Endothelial cell of umbilical vein (primary cell): Measurements from ENCODE around the gene FAM184B. TPM values are rescaled to one million over a fixed set of nuclear protein-coding genes. Genes with fewer than 3 reads are reported as not detected.

Source experiments
- BruUV-seq: library from RNA; stranded (reverse); fragments of 400-500 nt; replicated peaks from 2 replicates; lab custom pipeline; 2021; lab: Mats Ljungman, UMichigan
- CTCF ChIA-PET: fragments of 300-600, 350-600 bp; sonication (Branson Sonifier 250); formaldehyde crosslinking; loops from one replicate; lab custom pipeline; 2021; ENCODE audit warnings: antibody characterized with exemption, inconsistent platforms; lab: Charles Lee
- POLR2A ChIA-PET: fragments of 300-600, 350-600 bp; sonication (Branson Sonifier 250); formaldehyde crosslinking; loops from one replicate; lab custom pipeline; 2021; ENCODE audit warnings: antibody characterized with exemption, inconsistent platforms; lab: Charles Lee
- DNase-seq: peaks from one replicate; pipeline ENCODE4 v3.0.0-alpha.2; 2011; ENCODE audit warnings: low read depth, low spot score
- FAIRE-seq: peaks from 2 replicates; lab custom pipeline; 2011; peaks lifted over from hg19 to GRCh38; lab: Jason Lieb, UNC
- H2AFZ ChIP-seq: 2 replicates; pipeline ENCODE4 v1.6.0; 2012; ENCODE audit warnings: low read depth, low read length, control low read depth, inconsistent platforms
- H3K27ac ChIP-seq: 2 replicates; pipeline ENCODE4 v1.5.1; 2011; ENCODE audit warnings: low read depth, mild to moderate bottlenecking, control low read depth, low read length, moderate library complexity; ENCODE audit not compliant: insufficient read depth
- H3K27me3 ChIP-seq, 2 experiments: 2 replicates each; pipeline versions ENCODE4 v1.6.0 to v1.6.1; 2011; ENCODE audit warnings: low read length in 2 of 2, mixed read lengths in 1 of 2; ENCODE audit not compliant: control insufficient read depth in 2 of 2, insufficient read depth in 2 of 2
- H3K36me3 ChIP-seq, 2 experiments: 2 replicates in 1 of 2; 3 replicates in 1 of 2; pipeline ENCODE4 v1.5.1; 2011; ENCODE audit warnings: low read length in 2 of 2, mild to moderate bottlenecking in 1 of 2, moderate library complexity in 1 of 2; ENCODE audit not compliant: control insufficient read depth in 2 of 2, insufficient read depth in 2 of 2; ENCODE audit errors: extremely low read depth in 1 of 2
- H3K4me1 ChIP-seq: 3 replicates; pipeline ENCODE4 v1.5.1; 2011; ENCODE audit warnings: mild to moderate bottlenecking, low read length; ENCODE audit not compliant: control insufficient read depth, insufficient read depth; ENCODE audit errors: extremely low read depth
- H3K4me2 ChIP-seq: 2 replicates; pipeline ENCODE4 v1.6.1; 2011; ENCODE audit warnings: low read length, control low read depth, mixed read lengths; ENCODE audit not compliant: insufficient read depth
- H3K4me3 ChIP-seq, 3 experiments: fragments of 200-600 bp in 1 of 3; sonication (generic), shearing (Covaris generic) in 1 of 3; replicated peaks in 1 of 3; 2 replicates each; pipeline ENCODE4 v1.5.1; 2011 to 2016; ENCODE audit warnings: control low read depth in 3 of 3, low read length in 3 of 3, mild to moderate bottlenecking in 2 of 3, inconsistent platforms in 1 of 3, low read depth in 1 of 3, moderate library complexity in 1 of 3; ENCODE audit not compliant: insufficient read depth in 1 of 3
- H3K79me2 ChIP-seq: 2 replicates; pipeline ENCODE4 v1.6.0; 2012; ENCODE audit warnings: low read length, inconsistent platforms; ENCODE audit not compliant: control insufficient read depth, insufficient read depth
- H3K9ac ChIP-seq: replicated peaks from 2 replicates; pipeline ENCODE3; 2011; ENCODE audit warnings: low read length, control low read depth; ENCODE audit not compliant: insufficient read depth; ENCODE audit errors: extremely low read depth
- H3K9me1 ChIP-seq: replicated peaks from 3 replicates; pipeline ENCODE4 v1.6.0; 2011; ENCODE audit warnings: mild to moderate bottlenecking, low read length; ENCODE audit not compliant: control insufficient read depth, insufficient read depth; ENCODE audit errors: extremely low read depth
- H3K9me3 ChIP-seq: replicated peaks from 2 replicates; pipeline ENCODE4 v1.5.1; 2012; ENCODE audit warnings: low read length, inconsistent platforms; ENCODE audit not compliant: control insufficient read depth, insufficient read depth
- H4K20me1 ChIP-seq: replicated peaks from 2 replicates; pipeline ENCODE3; 2011; ENCODE audit warnings: mild to moderate bottlenecking, low read length; ENCODE audit not compliant: control insufficient read depth, insufficient read depth; ENCODE audit errors: extremely low read depth
- CTCF ChIP-seq, 2 donors: IDR thresholded peaks; 1 replicate in 1 of 2; 2 replicates in 1 of 2; pipeline ENCODE4 v1.5.1; 2011; ENCODE audit warnings: low read length in 2 of 2, mild to moderate bottlenecking in 2 of 2, moderate library complexity in 2 of 2, control low read depth in 1 of 2, inconsistent platforms in 1 of 2, low read depth in 1 of 2; ENCODE audit not compliant: insufficient read depth in 1 of 2; ENCODE audit errors: extremely low read depth in 1 of 2
- EZH2 ChIP-seq: IDR thresholded peaks from 2 replicates; pipeline ENCODE4 v1.6.1; 2012; ENCODE audit warnings: borderline replicate concordance, low read depth, mild to moderate bottlenecking, moderate library complexity, low read length, inconsistent platforms; ENCODE audit not compliant: severe bottlenecking
- FOS ChIP-seq: IDR thresholded peaks from 2 replicates; pipeline ENCODE4 v1.6.1; 2011; ENCODE audit warnings: mild to moderate bottlenecking, low read length, moderate library complexity, borderline replicate concordance; ENCODE audit not compliant: insufficient read depth
- GATA2 ChIP-seq: IDR thresholded peaks from 2 replicates; pipeline ENCODE4 v1.7.0; 2011; ENCODE audit warnings: low read depth, mild to moderate bottlenecking, moderate library complexity, mixed read lengths, low read length; ENCODE audit not compliant: insufficient read length, insufficient read depth
- JUN ChIP-seq: IDR thresholded peaks from 2 replicates; pipeline ENCODE4 v1.6.1; 2011; ENCODE audit warnings: borderline replicate concordance, low read depth; ENCODE audit not compliant: insufficient read length, insufficient read depth
- MAX ChIP-seq: IDR thresholded peaks from 2 replicates; pipeline ENCODE4 v1.6.1; 2011; ENCODE audit not compliant: insufficient read depth, insufficient read length
- MYC ChIP-seq: IDR thresholded peaks from one replicate; pipeline ENCODE4 v1.6.1; 2011; ENCODE audit warnings: mild to moderate bottlenecking, low read depth, low read length
- POLR2A ChIP-seq: IDR thresholded peaks from 2 replicates; pipeline ENCODE4 v1.6.1; 2012; ENCODE audit warnings: low read depth, mild to moderate bottlenecking, control low read depth, low read length
- POLR2AphosphoS5 ChIP-seq: IDR thresholded peaks from 2 replicates; pipeline ENCODE4 v1.6.1; 2012; ENCODE audit warnings: low read depth, mild to moderate bottlenecking, control low read depth, low read length, moderate library complexity; ENCODE audit not compliant: insufficient read depth
- dilution Hi-C: fragments of 300-500 bp; cut with MboI; formaldehyde crosslinking; loops from one replicate; pipeline ENCODE4 v1.15.0; 2019; ENCODE audit warnings: low sequenced_read_pairs; ENCODE audit not compliant: extremely low pct_ligation_motif_present
- intact Hi-C: fragments of 100-400 bp; cut with micrococcal nuclease; formaldehyde crosslinking; loops from one replicate; pipeline ENCODE4 v1.10.0; 2022
- polyA plus RNA-seq, 4 experiments: library from polyadenylated mRNA; depleted of rRNA in 3 of 4; stranded (reverse) in 3 of 4; unstranded in 1 of 4; fragments of >200 nt; gene quantifications; 2 replicates each; pipeline versions ENCODE4 v1.2.1 to v1.2.3, GENCODE V29; 2011 to 2012; ENCODE audit warnings: missing spikeins in 1 of 4
- total RNA-seq: library from RNA; stranded (reverse); gene quantifications from 2 replicates; pipeline ENCODE4 v1.2.3, GENCODE V29; 2021

FAM184B gene
- total and polyA plus RNA-seq, 2 donors (not counting 3 experiments of a cell fraction or from before 2014, with no cell fraction given), result not detected

GRCh38 chr4:17757621-17758020 lies 23.8 kb downstream of the FAM184B start:
- H3K9me1 ChIP-seq, result no peaks in the 10 kb centered on the region
- ChIA-PET CTCF (no interaction called here), POLR2A (no interaction called here)
- H3K4me3 ChIP-seq, result no peak overlapping the region
- intact Hi-C loops (no loop called here), dilution Hi-C loops (no loop called here)
- no peak overlapping the region for H3K4me2 ChIP-seq
- H4K20me1 ChIP-seq, result no peaks in the 10 kb centered on the region
- no peaks in the 10 kb centered on the region for H3K79me2 ChIP-seq
- no peak overlapping the region for H2AFZ ChIP-seq
- no peaks in the 10 kb centered on the region for H3K36me3 ChIP-seq
- H3K27ac ChIP-seq, result no peak overlapping the region
- no peaks in the 10 kb centered on the region for H3K4me1 ChIP-seq
- no peak for FAIRE-seq
- H3K27me3 ChIP-seq, result peaks cover 5 to 7% of the 10 kb centered on the region in 2 experiments
- no peak for DNase-seq
- no peaks in the 10 kb centered on the region for H3K9me3 ChIP-seq
- no peak overlapping the region for H3K9ac ChIP-seq
- no peak for TF ChIP-seq MAX
- no peak for TF ChIP-seq POLR2AphosphoS5
- TF ChIP-seq GATA2, result no peak
- no peak for TF ChIP-seq FOS
- TF ChIP-seq MYC, result no peak
- TF ChIP-seq EZH2, result no peak
- no peak for TF ChIP-seq JUN
- no peak for TF ChIP-seq CTCF (IDR thresholded peaks at IDR 0.05; ENCODE audit: extremely low read depth in 1 of 2, insufficient read depth in 1 of 2, low read depth in 1 of 2, low read length in 2 of 2)
- TF ChIP-seq POLR2A, result no peak
- BruUV-seq, result no TSS peak
